NCI-H748 (cell line): ENCODE measurements around the gene MGLL.

Experiments
- DNase-seq: peaks from one replicate; lab custom pipeline; 2025; ENCODE audit not compliant: unreplicated experiment; lab: John Stamatoyannopoulos, UW

MGLL gene

GRCh38 chr3:127822041-127822681 is at the start of gene MGLL:
Gene MGLL (minus strand): TSS chr3:127822515. CDS start chr3:127822318, 197 bp downstream.
- DNase-seq, result peak; percentile 31

GRCh38 chr3:127870156-127870555 is 47.8 kb upstream of the MGLL start:
- DNase-seq, result no peak

GRCh38 chr3:127867986-127868385 is 45.7 kb upstream of the MGLL start:
- no peak for DNase-seq

- no peak for DNase-seq
These were observed 45.1 kb upstream of the MGLL start for GRCh38 chr3:127867412-127867811.

- DNase-seq, result no peak
These were observed 43.6 kb upstream of the MGLL start for GRCh38 chr3:127865941-127866340.

GRCh38 chr3:127860211-127860696 is 37.9 kb upstream of the MGLL start:
- no peak for DNase-seq

GRCh38 chr3:127859730-127860129 is 37.4 kb upstream of the MGLL start:
- DNase-seq, result no peak

GRCh38 chr3:127858937-127859336 is 36.6 kb upstream of the MGLL start:
- no peak for DNase-seq

- no peak for DNase-seq
These were observed 36.2 kb upstream of the MGLL start for GRCh38 chr3:127858521-127858920.

- no peak for DNase-seq
These were observed 35.0 kb upstream of the MGLL start for GRCh38 chr3:127857333-127857732.

GRCh38 chr3:127856801-127857200 is 34.5 kb upstream of the MGLL start:
- DNase-seq, result no peak

- no peak for DNase-seq
These were observed 32.9 kb upstream of the MGLL start for GRCh38 chr3:127855246-127855645.

GRCh38 chr3:127853681-127854080 is 31.4 kb upstream of the MGLL start:
- no peak for DNase-seq

- DNase-seq, result peak; percentile 65
These were observed 29.6 kb upstream of the MGLL start for GRCh38 chr3:127851899-127852298.

GRCh38 chr3:127849368-127849767 is 27.1 kb upstream of the MGLL start:
- DNase-seq, result peak; percentile 7

- DNase-seq, result no peak
These were observed 26.1 kb upstream of the MGLL start for GRCh38 chr3:127848131-127849129.

GRCh38 chr3:127847236-127847720 is 25.0 kb upstream of the MGLL start:
- no peak for DNase-seq

GRCh38 chr3:127846576-127846975 is 24.3 kb upstream of the MGLL start:
- DNase-seq, result no peak

- DNase-seq, result no peak
These were observed 22.1 kb upstream of the MGLL start for GRCh38 chr3:127844326-127844942.

GRCh38 chr3:127840671-127841070 is 18.4 kb upstream of the MGLL start:
- DNase-seq, result no peak

GRCh38 chr3:127839099-127839498 is 16.8 kb upstream of the MGLL start:
- DNase-seq, result no peak
